Glomerular visceral epithelial cell (primary cell): ENCODE measurements around the gene ARFGEF3.
"Not testable (repeated sequence)": the region's sequence is repeated elsewhere in the genome, so short reads cannot be mapped to it uniquely, and the experiment has no call there.

ENCODE experiments used
- DNase-seq: peaks from one replicate; pipeline ENCODE4 v3.0.0-alpha.2; 2016; ENCODE audit errors: extremely low spot score

Gene ARFGEF3

GRCh38 chr6:138357928-138358327, 196.2 kb downstream of the ARFGEF3 start:
- DNase-seq, result no peak

GRCh38 chr6:138368684-138369083, 206.9 kb downstream of the ARFGEF3 start:
- not testable (repeated sequence) for DNase-seq

GRCh38 chr6:138370631-138371451, 209.1 kb downstream of the ARFGEF3 start:
- DNase-seq, result no peak

GRCh38 chr6:138371452-138371711, 209.6 kb downstream of the ARFGEF3 start:
- DNase-seq, result no peak

- DNase-seq, result peak; percentile 20
These were observed 210.0 kb downstream of the ARFGEF3 start for GRCh38 chr6:138371720-138372119.

- peak; percentile 7 for DNase-seq
These were observed 211.1 kb downstream of the ARFGEF3 start for GRCh38 chr6:138372711-138373463.

GRCh38 chr6:138374230-138374629, 212.5 kb downstream of the ARFGEF3 start:
- no peak for DNase-seq

GRCh38 chr6:138374815-138375214, 213.1 kb downstream of the ARFGEF3 start:
- DNase-seq, result no peak

GRCh38 chr6:138377042-138377441, 215.3 kb downstream of the ARFGEF3 start:
- no peak for DNase-seq

- DNase-seq, result no peak
These were observed 216.1 kb downstream of the ARFGEF3 start, which contains the start of gene SMIM28 for GRCh38 chr6:138377844-138378243. Gene SMIM28, plus strand, starts transcription at chr6:138377905. Its CDS starts 168 bp downstream, at chr6:138378073.

- no peak for DNase-seq
These were observed 216.7 kb downstream of the ARFGEF3 start for GRCh38 chr6:138378463-138378862.

GRCh38 chr6:138382498-138383265, 220.9 kb downstream of the ARFGEF3 start:
- peak; percentile 20 for DNase-seq

- no peak for DNase-seq
These were observed 222.0 kb downstream of the ARFGEF3 start for GRCh38 chr6:138383776-138384175.

- DNase-seq, result no peak
These were observed 225.2 kb downstream of the ARFGEF3 start for GRCh38 chr6:138386897-138387296.

GRCh38 chr6:138387577-138388368, 226.0 kb downstream of the ARFGEF3 start:
- no peak for DNase-seq

GRCh38 chr6:138389551-138389950, 227.8 kb downstream of the ARFGEF3 start:
- DNase-seq, result no peak
